Measurements from ENCODE around the gene C16orf74.

Gene C16orf74

GRCh38 chr16:85750827-85751697, at the start of gene C16orf74:
Gene C16orf74, minus strand, starts transcription at chr16:85751096. Its CDS starts 15,879 bp downstream, at chr16:85735217.
- DNase-seq: peak in 1 of 2 experiments; percentile 26

GRCh38 chr16:85800321-85800669, 49.4 kb upstream of the C16orf74 start:
- DNase-seq: no peak

DNA sequence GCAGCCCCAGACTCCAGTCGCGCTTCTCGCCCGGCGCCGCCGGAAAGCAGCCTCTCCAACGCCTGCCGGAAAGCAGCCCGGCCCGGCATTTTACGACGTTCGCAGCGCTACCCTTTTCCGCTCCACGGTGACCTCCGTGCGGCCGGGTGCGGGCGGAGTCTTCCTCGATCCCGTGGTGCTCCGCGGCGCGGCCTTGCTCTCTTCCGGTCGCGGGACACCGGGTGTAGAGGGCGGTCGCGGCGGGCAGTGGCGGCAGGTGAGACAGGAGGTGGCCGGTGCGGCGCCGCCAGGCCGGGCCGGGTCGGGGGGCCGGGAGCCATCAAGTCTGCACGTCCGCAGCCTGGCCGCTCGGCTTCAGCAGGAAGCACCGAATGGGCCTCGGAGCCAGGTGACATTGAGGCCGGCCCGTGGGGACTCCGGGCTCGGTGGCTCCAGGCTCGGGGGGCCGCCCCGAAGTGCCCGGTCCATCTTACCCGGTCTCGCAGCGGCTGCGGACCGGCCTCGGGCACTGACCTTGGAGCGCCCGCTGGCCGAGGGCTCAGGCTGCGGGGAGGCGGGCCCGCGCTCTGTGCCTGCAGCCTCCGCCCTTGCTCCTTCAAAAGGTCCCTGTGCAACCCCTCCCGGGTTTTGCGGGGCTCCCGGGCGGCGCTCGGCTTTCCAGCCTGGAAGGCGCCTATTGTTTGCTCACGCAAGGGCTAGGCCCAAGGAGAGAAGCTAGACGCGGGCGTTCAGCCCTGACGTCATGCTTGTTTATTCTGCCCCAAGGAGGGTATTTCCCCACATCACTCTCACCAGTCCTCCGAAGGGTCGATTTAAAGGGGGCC, 48.8 kb upstream of the C16orf74 start, which contains the start of the genes COX4I1 and EMC8:
Gene COX4I1 (plus strand): TSS at position 199 of the 824 bp plus-strand sequence. CDS start 1,511 bp downstream, outside the sequence.
Gene EMC8 (minus strand): TSS at position 48 of the 824 bp plus-strand sequence. CDS start 249 bp downstream, outside the sequence.
- DNase-seq: peak; percentile 89 to 92

DNA sequence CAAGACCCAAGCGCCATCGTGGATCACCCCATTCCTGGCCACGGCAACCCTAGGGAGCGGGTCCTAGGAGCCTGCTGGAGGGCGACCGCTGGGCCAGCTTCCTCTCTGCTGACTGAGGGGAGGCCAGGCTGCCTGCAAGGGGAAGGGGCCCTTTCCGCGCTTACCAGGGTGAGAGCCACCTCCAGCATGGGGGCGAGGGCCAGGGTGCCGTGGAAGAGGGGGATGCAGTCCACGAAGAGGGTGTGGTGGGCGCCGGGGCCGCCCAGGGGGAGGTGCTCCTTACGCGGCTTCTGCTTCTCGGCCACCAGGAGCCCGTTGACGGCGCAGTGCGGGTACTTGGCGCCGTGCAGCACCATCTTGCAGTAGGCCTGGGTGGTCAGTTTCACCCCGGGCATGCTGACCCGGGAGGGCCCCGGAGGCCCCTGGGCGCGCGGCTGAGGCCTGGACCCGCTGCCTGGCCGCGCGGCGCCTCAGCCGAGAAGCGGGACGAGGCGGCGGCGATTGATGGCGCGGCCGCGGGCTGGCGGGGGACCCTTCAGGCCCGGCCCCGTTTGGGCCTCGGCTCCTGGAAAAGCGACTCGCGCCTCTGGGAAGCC, 48.1 kb upstream of the C16orf74 start:
- no peak for DNase-seq

DNA sequence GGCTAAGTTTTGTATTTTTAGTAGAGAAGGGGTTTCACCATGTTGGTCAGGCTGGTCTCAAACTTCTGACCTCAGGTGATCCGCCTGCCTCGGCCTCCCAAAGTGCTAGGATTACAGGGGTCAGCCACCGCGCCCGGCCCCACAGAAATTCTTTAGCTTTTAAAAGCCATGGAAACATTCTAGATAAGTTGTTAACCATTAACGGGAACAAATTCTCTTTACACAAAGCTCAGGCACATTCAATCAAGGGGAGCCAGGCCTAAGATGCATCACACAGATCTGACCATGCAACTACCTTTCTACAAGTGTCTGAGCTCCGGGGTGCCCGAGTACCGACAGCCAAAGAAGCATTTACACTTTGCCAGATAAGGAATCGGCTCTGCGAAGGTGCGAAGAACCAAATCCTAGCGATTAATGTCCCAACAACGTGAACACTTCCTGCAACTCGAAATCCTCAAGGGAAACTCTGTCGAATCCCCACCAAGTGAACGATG, 47.4 kb upstream of the C16orf74 start:
- DNase-seq: no peak

DNA sequence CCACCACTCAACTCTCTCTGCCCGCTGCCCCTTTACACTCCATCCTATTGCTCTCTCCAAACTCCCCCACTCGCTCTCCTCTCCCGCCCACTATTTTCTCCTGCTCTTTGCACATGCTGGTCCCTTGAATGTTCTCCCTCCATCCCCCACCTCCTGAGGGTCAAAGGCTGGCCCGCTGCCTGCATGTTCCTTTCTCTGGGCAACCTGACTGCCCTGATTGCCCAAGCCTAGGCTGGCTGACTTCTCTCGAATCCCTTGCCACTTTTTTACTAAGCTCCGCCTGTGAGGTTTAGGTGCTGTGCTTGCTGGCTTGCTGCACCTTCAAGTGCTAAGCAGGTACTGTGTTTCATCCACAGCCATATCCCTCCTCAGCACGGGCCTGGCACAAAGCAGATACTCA, 45.7 kb upstream of the C16orf74 start:
- no peak for DNase-seq

DNA sequence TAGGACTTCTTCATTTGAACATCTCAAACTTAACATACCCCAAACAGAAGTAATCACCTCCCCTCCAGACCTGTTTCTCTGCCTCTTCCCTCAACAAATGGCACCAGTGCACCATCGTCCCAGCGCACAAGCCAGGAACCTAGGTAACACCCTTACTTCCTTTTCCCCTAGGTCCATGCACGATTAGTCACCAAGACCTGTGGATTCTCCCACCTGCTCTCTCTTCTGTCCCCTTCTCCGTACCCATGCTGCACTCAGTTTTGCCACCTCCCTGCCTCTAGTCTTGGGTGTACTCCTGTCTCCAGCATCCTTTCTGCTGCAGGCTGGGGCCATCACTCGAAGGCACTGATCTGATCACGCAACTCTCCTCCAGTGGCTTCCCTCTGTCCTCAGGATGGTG, 45.3 kb upstream of the C16orf74 start:
- DNase-seq: no peak

GRCh38 chr16:85794696-85795095, 43.8 kb upstream of the C16orf74 start:
- DNase-seq: no peak

DNA sequence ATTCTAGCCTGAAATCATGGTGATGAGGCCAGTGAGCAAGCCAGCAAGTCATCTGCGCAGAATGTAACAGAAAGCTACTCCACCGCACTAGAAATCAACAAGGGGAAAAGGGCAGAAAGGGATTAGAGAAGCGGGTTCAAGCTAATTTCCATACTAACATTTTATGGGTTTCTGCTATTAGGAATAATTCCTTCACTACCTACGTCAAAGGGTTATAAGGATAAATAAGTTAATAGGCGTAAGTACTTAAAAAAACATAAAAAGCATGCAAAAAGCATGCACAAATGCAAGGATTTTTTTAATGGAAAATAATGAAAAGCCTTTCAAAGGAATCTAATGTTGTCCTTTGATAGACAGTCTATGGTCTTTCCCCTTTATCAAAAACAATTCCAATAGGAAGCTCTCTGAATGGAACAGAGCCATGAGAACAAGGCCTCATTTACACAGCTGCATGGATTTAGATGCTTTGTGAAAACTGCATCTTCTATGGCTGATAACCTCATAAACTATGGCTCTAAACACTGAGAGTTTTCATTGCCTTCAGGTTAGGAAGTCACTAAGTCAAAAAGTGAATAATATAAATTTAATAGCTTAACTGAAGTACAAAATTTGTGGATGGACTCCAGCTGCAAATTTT, 42.9 kb upstream of the C16orf74 start:
- DNase-seq: no peak

- no peak for DNase-seq
These were observed 38.9 kb upstream of the C16orf74 start for GRCh38 chr16:85789773-85790172.

DNA sequence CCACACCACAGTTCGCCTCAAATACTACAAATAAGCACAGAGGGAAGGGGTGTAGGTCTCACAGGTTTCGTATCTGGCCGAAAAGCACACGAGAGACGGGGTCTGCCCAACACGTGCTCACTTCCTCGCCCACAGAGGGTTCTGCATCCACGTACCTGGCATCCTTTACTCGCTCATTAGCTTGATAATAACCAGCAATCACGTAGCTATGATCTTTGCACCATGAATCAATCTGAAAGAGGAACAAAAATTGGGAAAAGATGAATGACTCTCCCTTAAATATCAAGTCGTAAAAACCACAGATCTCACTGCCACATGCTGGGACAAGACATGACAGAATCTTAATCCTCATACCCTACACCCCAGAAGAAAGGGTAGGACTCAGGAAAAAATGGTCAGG, 37.9 kb upstream of the C16orf74 start:
- DNase-seq: no peak

- no peak for DNase-seq
These were observed 35.0 kb upstream of the C16orf74 start for GRCh38 chr16:85785927-85786326.

DNA sequence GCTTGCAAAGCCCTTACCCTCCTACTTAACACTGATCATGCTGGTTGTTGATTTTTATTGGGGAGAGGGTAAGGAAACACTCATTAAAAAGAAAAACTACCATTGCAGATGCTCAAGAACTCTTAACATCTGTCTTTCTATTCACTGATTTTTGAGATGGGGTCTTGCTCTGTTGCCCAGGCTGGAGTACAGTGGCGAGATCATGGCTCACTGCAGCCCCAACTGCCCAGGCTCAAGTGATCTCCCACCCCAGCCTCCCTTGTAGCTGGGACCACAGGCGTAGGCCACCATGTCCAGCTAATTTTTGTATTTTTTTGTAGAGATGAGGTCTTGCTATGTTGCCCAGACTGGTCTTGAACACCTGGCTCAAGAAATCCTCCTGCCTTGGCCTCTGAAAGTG, 33.9 kb upstream of the C16orf74 start:
- no peak for DNase-seq

GRCh38 chr16:85783441-85783840, 32.5 kb upstream of the C16orf74 start:
- DNase-seq: no peak

DNA sequence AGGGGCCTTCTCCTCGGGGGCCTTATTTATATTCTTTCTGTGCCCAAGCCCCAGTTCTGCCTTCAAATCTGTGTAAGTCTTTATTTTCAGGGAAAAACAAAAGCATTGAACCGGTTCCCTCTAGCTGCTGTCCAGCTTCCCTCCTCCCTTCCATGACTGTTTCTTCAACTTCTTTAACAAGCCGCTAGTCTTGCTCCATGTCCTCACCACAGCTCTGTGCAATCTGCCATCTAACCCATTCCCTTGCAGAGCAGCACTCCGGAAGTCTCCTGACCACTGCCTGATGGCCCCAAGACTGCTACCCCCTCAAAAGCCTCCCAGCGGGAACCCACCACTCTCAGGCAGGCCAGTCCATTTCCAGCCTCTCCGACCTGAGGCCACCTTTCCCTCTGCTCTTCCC, 31.6 kb upstream of the C16orf74 start:
- DNase-seq: no peak

DNA sequence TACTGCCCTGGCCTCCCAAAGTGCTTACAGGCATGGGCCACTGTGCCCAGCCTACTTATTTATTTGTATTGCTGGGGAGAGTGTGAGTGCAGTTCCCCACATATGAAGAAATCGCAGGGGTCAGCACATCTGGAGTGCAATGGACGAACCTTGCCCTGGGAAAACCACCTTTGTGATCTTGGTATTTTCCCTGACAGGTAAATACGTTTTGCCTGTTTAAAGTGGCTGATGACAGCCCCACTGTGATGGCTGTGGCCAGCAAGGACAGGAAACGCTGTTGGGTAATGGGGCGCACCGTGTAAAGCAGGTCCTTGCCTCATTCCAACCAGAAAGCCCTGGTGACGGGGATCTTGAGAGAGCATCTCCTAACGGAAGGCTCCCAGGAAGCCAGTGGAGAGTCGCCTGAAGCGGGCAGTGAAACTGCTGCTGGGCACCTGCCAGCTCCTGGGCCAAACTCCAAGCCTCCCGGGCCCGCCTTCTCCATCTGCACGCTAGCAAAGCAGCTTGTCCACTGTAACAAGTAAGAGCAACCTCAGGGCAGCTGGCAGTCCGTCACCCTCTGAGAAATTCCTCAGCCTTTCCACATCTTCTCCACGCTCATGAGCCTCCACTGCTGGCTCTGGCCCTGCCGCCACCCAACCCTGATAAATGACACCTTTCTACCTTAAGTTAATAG, 30.9 kb upstream of the C16orf74 start:
- DNase-seq: peak; percentile 15 to 64

- DNase-seq: no peak
These were observed 30.3 kb upstream of the C16orf74 start for GRCh38 chr16:85781156-85781555.

- DNase-seq: no peak
These were observed 29.4 kb upstream of the C16orf74 start for GRCh38 chr16:85780281-85780680.

- no peak for DNase-seq
These were observed 28.0 kb upstream of the C16orf74 start for GRCh38 chr16:85778873-85779272.

DNA sequence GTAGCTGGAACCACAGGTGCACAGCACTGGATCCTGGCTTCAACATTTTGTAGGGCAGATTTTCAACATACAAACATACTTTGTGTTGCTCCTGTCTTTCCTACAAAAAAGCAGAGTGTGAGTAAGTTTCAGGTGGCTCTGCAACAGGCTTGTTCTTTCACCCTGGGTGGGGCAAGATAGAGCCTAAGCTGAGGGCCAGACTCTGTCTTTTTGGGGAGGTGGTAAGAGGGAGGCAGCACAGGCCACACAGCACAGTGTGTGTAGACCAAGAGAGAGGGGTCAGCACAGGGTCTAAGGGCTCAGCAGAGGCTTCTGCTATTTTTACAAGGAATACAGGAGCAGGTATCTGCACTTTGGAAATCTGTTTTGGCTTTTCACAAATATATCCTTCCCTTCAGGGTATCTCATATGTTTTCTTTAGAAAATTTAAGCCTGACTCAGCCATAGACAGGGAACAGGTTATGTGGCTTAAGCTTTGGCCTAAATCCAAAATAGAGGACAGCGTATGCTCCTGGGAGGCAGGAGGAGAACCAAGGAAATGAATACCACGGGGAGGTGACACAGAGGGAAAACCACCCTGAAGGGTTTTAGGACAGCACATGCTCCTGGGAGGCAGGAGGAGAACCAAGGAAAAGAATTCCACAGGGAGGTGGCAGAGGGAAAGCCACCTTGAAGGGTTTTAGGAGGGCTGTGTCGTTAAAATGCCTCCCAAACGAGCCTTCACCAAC, 26.9 kb upstream of the C16orf74 start:
- no peak for DNase-seq

DNA sequence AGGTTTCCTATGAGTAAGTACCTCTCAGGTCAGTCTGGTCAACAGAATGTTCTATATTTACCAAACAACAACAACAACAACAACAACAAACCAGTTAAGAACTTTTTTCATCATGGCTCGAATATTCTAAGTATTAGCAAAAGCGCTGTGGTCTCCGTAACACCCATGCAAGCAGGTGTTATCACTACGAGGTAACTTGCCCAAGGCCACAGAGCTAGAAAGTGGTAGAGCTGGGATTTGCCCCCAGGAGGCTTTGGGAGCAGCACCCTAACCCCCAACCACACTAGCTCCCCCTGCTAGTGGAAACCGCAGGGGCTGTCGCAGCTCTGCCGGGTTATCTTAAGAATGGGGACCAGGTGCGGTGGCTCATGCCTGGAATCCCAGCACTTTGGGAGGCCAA, 23.9 kb upstream of the C16orf74 start:
- no peak for DNase-seq
